Aorta (tissue), 5 donors: ENCODE measurements around the gene ADRB2. TPM values are rescaled to one million over a fixed set of nuclear protein-coding genes. Genes with fewer than 3 reads are reported as not detected.

Experiments used
- ATAC-seq: fragments of 200-7000 bp; cut with Tn5 transposase; one replicate; pipeline ENCODE4 v1.9.1; 2022; ENCODE audit warnings: moderate library complexity; ENCODE audit not compliant: low FRiP score
- DNase-seq, 2 donors: peaks; one replicate each; pipeline ENCODE4 v3.0.0-alpha.2; 2020
- H3K27ac ChIP-seq, 2 donors: one replicate each; pipeline ENCODE4 v1.5.1; 2013; ENCODE audit warnings: low read length in 2 of 2, mild to moderate bottlenecking in 2 of 2, moderate library complexity in 2 of 2, control low read depth in 1 of 2, inconsistent platforms in 1 of 2, low read depth in 1 of 2
- H3K27me3 ChIP-seq, 2 donors: one replicate each; pipeline ENCODE4 v1.6.1; 2013; ENCODE audit warnings: control low read depth in 1 of 2, low read length in 1 of 2, mild to moderate bottlenecking in 1 of 2, moderate library complexity in 1 of 2; ENCODE audit not compliant: insufficient read depth in 2 of 2, control insufficient read depth in 1 of 2
- H3K36me3 ChIP-seq, 2 donors: one replicate each; pipeline ENCODE4 v1.6.1; 2013; ENCODE audit warnings: control low read depth in 1 of 2, low read length in 1 of 2, mild to moderate bottlenecking in 1 of 2; ENCODE audit not compliant: insufficient read depth in 2 of 2, control insufficient read depth in 1 of 2
- H3K4me1 ChIP-seq, 2 donors: one replicate each; pipeline ENCODE4 v1.6.1; 2013; ENCODE audit warnings: low read length in 2 of 2, control low read depth in 1 of 2, mild to moderate bottlenecking in 1 of 2, moderate library complexity in 1 of 2; ENCODE audit not compliant: insufficient read depth in 2 of 2, control insufficient read depth in 1 of 2
- H3K4me3 ChIP-seq, 2 donors: one replicate each; pipeline ENCODE4 v1.5.1; 2013; ENCODE audit warnings: low read length in 2 of 2, control low read depth in 1 of 2, mild to moderate bottlenecking in 1 of 2
- H3K9me3 ChIP-seq: one replicate; pipeline ENCODE4 v1.6.1; 2013; ENCODE audit warnings: mild to moderate bottlenecking, low read length; ENCODE audit not compliant: control insufficient read depth
- WGBS, 2 donors: extraction: QIAGEN DNeasy Blood & Tissue Kit; methylation state at CpG; one replicate each; pipeline ENCODE4 v1.1.7; 2013; 5-methylcytosine and 5-hydroxymethylcytosine counted together
- intact Hi-C, 2 donors: fragments of 100-400 bp; cut with DNase I; formaldehyde crosslinking; loops; one replicate each; pipeline versions ENCODE4 v1.14.2 to v1.15.0; 2022
- polyA plus RNA-seq, 2 donors: library from polyadenylated mRNA; stranded (reverse); fragments of 200-250 nt; gene quantifications; one replicate each; pipeline ENCODE4 v1.2.3, GENCODE V29; 2013
- total RNA-seq, 2 donors: library from RNA; stranded (reverse); fragmentation: NEBNext Ultra II Directional; extraction: Animal tissue kit (Norgen Biotek cat#: 25700); gene quantifications; one replicate each; pipeline ENCODE4 v1.2.1, GENCODE V29; 2021
- donor health status: healthy with polysubstance abuse.
- donor health status: Bipolar disorder and iron deficiency.
- donor health status: DM: no; HTN: no; CAD: no.
- donor health status: DM: no; HTN: no; CAD: no.
- donor health status: DM: yes; HTN: yes; CAD: no.

ADRB2 gene
- total and polyA plus RNA-seq, 4 donors = 0.13 to 4.5 (median 1.4) TPM

GRCh38 chr5:148859703-148860102 lies 33.3 kb downstream of the ADRB2 start:
- no peak for ATAC-seq
- DNase-seq = no peak

GRCh38 chr5:148860599-148860998 lies 34.2 kb downstream of the ADRB2 start:
- no peak overlapping the region for H3K4me3 ChIP-seq
- intact Hi-C loops = no loop called here
- WGBS, 2 donors = 80 to 82% methylated on average over 5 of the region's 5 CpGs
- no peaks in the 10 kb centered on the region for H3K9me3 ChIP-seq
- H3K4me1 ChIP-seq = no peaks in the 10 kb centered on the region
- no peak for ATAC-seq
- DNase-seq = no peak
- H3K27ac ChIP-seq = no peak overlapping the region
- no peaks in the 10 kb centered on the region for H3K27me3 ChIP-seq
- H3K36me3 ChIP-seq = no peaks in the 10 kb centered on the region

More at GRCh38 chr5:148859703-148860102, 33.3 kb downstream of the ADRB2 start:
- no peaks in the 10 kb centered on the region for H3K27me3 ChIP-seq
- H3K9me3 ChIP-seq = no peaks in the 10 kb centered on the region
- H3K4me1 ChIP-seq = no peaks in the 10 kb centered on the region
- intact Hi-C loops = no loop called here
- H3K36me3 ChIP-seq = no peaks in the 10 kb centered on the region
- no peak overlapping the region for H3K27ac ChIP-seq
- WGBS, 2 donors = 98 to 99% methylated on average over 2 of the region's 2 CpGs
- no peak overlapping the region for H3K4me3 ChIP-seq

- Histone ChIP-seq H3K36me3 (no peaks in the 10 kb centered on the region), H3K27me3 (no peaks in the 10 kb centered on the region), H3K4me3 (no peak overlapping the region), H3K9me3 (no peaks in the 10 kb centered on the region), H3K27ac (no peak overlapping the region), H3K4me1 (no peaks in the 10 kb centered on the region)
- 89 to 94% methylated on average over 2 of the region's 2 CpGs for WGBS, 2 donors
- intact Hi-C loops = no loop called here
- ATAC-seq (no peak), DNase-seq (no peak)
Observed at GRCh38 chr5:148861088-148861487, 34.7 kb downstream of the ADRB2 start.

GRCh38 chr5:148861696-148862095 lies 35.3 kb downstream of the ADRB2 start:
- intact Hi-C loops = no loop called here
- 48 to 61% methylated on average over 3 of the region's 3 CpGs for WGBS, 2 donors

GRCh38 chr5:148864113-148864841 lies 37.9 kb downstream of the ADRB2 start:
- Histone ChIP-seq H3K9me3 (no peaks in the 10 kb centered on the region), H3K4me3 (no peak overlapping the region), H3K27ac (no peak overlapping the region), H3K36me3 (no peaks in the 10 kb centered on the region), H3K4me1 (no peaks in the 10 kb centered on the region), H3K27me3 (no peaks in the 10 kb centered on the region)
- ATAC-seq = peak; percentile 37
- DNase-seq = no peak
- intact Hi-C loops = no loop called here
- 71 to 84% methylated on average over 5 of the region's 5 CpGs for WGBS, 2 donors

More at GRCh38 chr5:148861696-148862095, 35.3 kb downstream of the ADRB2 start:
- no peak for DNase-seq
- Histone ChIP-seq H3K27me3 (no peaks in the 10 kb centered on the region), H3K4me3 (no peak overlapping the region), H3K9me3 (no peaks in the 10 kb centered on the region), H3K36me3 (no peaks in the 10 kb centered on the region), H3K27ac (no peak overlapping the region), H3K4me1 (no peaks in the 10 kb centered on the region)
- no peak for ATAC-seq

GRCh38 chr5:148866024-148866423 lies 39.6 kb downstream of the ADRB2 start:
- Histone ChIP-seq H3K27me3 (no peaks in the 10 kb centered on the region), H3K4me3 (no peak overlapping the region), H3K27ac (no peak overlapping the region), H3K36me3 (no peaks in the 10 kb centered on the region), H3K4me1 (no peaks in the 10 kb centered on the region), H3K9me3 (no peaks in the 10 kb centered on the region)
- 86 to 94% methylated on average over 2 of the region's 2 CpGs for WGBS, 2 donors
- intact Hi-C loops = no loop called here
- DNase-seq (no peak), ATAC-seq (no peak)

GRCh38 chr5:148873120-148873519 lies 46.7 kb downstream of the ADRB2 start:
- 98% methylated on average over 5 of the region's 5 CpGs for WGBS, 2 donors
- H3K27ac ChIP-seq = no peak overlapping the region
- DNase-seq (no peak), ATAC-seq (no peak)
- no peaks in the 10 kb centered on the region for H3K27me3 ChIP-seq
- no peaks in the 10 kb centered on the region for H3K36me3 ChIP-seq
- no peak overlapping the region for H3K4me3 ChIP-seq
- peaks cover 0 to 2% of the 10 kb centered on the region in 2 donors for H3K4me1 ChIP-seq
- no peaks in the 10 kb centered on the region for H3K9me3 ChIP-seq
- intact Hi-C loops = no loop called here

- no peaks in the 10 kb centered on the region for H3K9me3 ChIP-seq
- no peak overlapping the region for H3K4me3 ChIP-seq
- no peaks in the 10 kb centered on the region for H3K27me3 ChIP-seq
- intact Hi-C loops = no loop called here
- no peaks in the 10 kb centered on the region for H3K36me3 ChIP-seq
- 26% methylated on average over 3 of the region's 3 CpGs for WGBS, 2 donors
- no peak overlapping the region for H3K27ac ChIP-seq
- DNase-seq = no peak
- peaks cover 0 to 2% of the 10 kb centered on the region in 2 donors for H3K4me1 ChIP-seq
- ATAC-seq = no peak
Observed at GRCh38 chr5:148873690-148874485, 47.5 kb downstream of the ADRB2 start.
